DND-41 (cell line): ENCODE measurements around the gene CCNA1.

Source experiments
- ATAC-seq: fragments of 200-7000 bp; cut with Tn5 transposase; 3 replicates; pipeline ENCODE4 v1.9.1; 2021; ENCODE audit warnings: low read depth; ENCODE audit not compliant: insufficient read depth
- DNase-seq: peaks from one replicate; pipeline ENCODE4 v3.0.0-alpha.2; 2020
- H2AFZ ChIP-seq: 2 replicates; pipeline ENCODE4 v1.6.0; 2012; ENCODE audit warnings: low read depth, low read length
- H3K27ac ChIP-seq: 2 replicates; pipeline ENCODE4 v1.5.1; 2012; ENCODE audit warnings: low read length, inconsistent platforms
- H3K27me3 ChIP-seq: fragments of 200-600 bp; sonication (generic); 2 replicates; pipeline ENCODE4 v1.6.0; 2012; ENCODE audit warnings: low read length, mild to moderate bottlenecking, inconsistent platforms; ENCODE audit not compliant: insufficient read depth, poor library complexity
- H3K36me3 ChIP-seq: 2 replicates; pipeline ENCODE4 v1.5.1; 2012; ENCODE audit warnings: low read length, inconsistent platforms; ENCODE audit not compliant: insufficient read depth
- H3K4me1 ChIP-seq: 2 replicates; pipeline ENCODE4 v1.5.1; 2012; ENCODE audit warnings: mild to moderate bottlenecking, low read length; ENCODE audit not compliant: insufficient read depth
- H3K4me2 ChIP-seq: 2 replicates; pipeline ENCODE4 v1.6.0; 2012; ENCODE audit warnings: mild to moderate bottlenecking, moderate library complexity, low read length, inconsistent platforms; ENCODE audit not compliant: insufficient read depth
- H3K4me3 ChIP-seq, 2 experiments: fragments of 200-600 bp in 1 of 2; shearing (Covaris generic) in 1 of 2; 2 replicates each; pipeline ENCODE4 v1.5.1; 2012 to 2016; ENCODE audit warnings: inconsistent platforms in 2 of 2, low read length in 2 of 2, mild to moderate bottlenecking in 2 of 2, low read depth in 1 of 2, moderate library complexity in 1 of 2
- H3K79me2 ChIP-seq: 2 replicates; pipeline ENCODE4 v1.6.0; 2012; ENCODE audit warnings: low read length, inconsistent platforms; ENCODE audit not compliant: insufficient read depth
- H3K9ac ChIP-seq: 2 replicates; pipeline ENCODE4 v1.6.0; 2012; ENCODE audit warnings: low read depth, mild to moderate bottlenecking, inconsistent platforms, low read length, moderate library complexity
- H3K9me3 ChIP-seq: 2 replicates; pipeline ENCODE4 v1.5.1; 2012; ENCODE audit warnings: low read length, moderate library complexity, mild to moderate bottlenecking, inconsistent platforms; ENCODE audit not compliant: insufficient read depth, severe bottlenecking
- H4K20me1 ChIP-seq: 2 replicates; pipeline ENCODE4 v1.6.0; 2012; ENCODE audit warnings: low read length; ENCODE audit not compliant: insufficient read depth
- EZH2 ChIP-seq: IDR thresholded peaks from 3 replicates; pipeline ENCODE4 v1.6.1; 2012; ENCODE audit warnings: borderline replicate concordance, low read depth, mild to moderate bottlenecking, moderate library complexity, low read length, inconsistent platforms; ENCODE audit not compliant: severe bottlenecking
- TF ChIP-seq, protein P1 (sequence below): IDR thresholded peaks from 2 replicates; pipeline ENCODE4 v1.5.1; 2012; ENCODE audit warnings: borderline replicate concordance, low read length, moderate library complexity, mild to moderate bottlenecking; ENCODE audit not compliant: poor library complexity, severe bottlenecking; ENCODE audit errors: extremely low read depth

Gene CCNA1

DNA sequence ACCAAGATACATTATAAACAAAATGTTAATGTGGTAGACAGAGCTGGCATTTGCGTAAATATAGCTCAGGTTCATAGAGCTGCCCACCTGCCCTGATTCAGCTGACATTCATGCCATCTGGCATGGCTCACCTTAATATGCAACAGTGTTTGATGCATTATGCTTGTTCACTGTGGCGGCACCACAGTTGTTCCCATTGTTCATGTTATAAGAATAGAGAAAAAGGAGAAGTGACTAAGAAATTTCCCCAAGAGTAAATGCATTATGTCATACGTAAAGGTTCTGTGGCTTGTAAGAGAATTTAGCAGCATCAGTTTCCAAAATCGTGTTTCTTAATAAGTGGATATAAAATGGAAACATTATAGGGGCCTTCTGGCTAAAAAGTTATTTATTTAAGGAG lies 4.5 kb downstream of the CCNA1 start:
- H3K9ac ChIP-seq = no peak overlapping the region
- no peak overlapping the region for H3K27ac ChIP-seq
- TF ChIP-seq, protein P1, sequence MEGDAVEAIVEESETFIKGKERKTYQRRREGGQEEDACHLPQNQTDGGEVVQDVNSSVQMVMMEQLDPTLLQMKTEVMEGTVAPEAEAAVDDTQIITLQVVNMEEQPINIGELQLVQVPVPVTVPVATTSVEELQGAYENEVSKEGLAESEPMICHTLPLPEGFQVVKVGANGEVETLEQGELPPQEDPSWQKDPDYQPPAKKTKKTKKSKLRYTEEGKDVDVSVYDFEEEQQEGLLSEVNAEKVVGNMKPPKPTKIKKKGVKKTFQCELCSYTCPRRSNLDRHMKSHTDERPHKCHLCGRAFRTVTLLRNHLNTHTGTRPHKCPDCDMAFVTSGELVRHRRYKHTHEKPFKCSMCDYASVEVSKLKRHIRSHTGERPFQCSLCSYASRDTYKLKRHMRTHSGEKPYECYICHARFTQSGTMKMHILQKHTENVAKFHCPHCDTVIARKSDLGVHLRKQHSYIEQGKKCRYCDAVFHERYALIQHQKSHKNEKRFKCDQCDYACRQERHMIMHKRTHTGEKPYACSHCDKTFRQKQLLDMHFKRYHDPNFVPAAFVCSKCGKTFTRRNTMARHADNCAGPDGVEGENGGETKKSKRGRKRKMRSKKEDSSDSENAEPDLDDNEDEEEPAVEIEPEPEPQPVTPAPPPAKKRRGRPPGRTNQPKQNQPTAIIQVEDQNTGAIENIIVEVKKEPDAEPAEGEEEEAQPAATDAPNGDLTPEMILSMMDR = no peak
- TF ChIP-seq EZH2 = no peak
- H3K4me1 ChIP-seq = peaks cover 13% of the 10 kb centered on the region
- no peak overlapping the region for H3K4me3 ChIP-seq
- no peaks in the 10 kb centered on the region for H3K36me3 ChIP-seq
- ATAC-seq (no peak), DNase-seq (no peak)
- H2AFZ ChIP-seq = no peak overlapping the region; the same call in 1 of the 2 replicates
- no peaks in the 10 kb centered on the region for H3K27me3 ChIP-seq
- no peak overlapping the region for H3K4me2 ChIP-seq
- no peaks in the 10 kb centered on the region for H3K9me3 ChIP-seq
- no peaks in the 10 kb centered on the region for H3K79me2 ChIP-seq
- no peaks in the 10 kb centered on the region for H4K20me1 ChIP-seq

DNA sequence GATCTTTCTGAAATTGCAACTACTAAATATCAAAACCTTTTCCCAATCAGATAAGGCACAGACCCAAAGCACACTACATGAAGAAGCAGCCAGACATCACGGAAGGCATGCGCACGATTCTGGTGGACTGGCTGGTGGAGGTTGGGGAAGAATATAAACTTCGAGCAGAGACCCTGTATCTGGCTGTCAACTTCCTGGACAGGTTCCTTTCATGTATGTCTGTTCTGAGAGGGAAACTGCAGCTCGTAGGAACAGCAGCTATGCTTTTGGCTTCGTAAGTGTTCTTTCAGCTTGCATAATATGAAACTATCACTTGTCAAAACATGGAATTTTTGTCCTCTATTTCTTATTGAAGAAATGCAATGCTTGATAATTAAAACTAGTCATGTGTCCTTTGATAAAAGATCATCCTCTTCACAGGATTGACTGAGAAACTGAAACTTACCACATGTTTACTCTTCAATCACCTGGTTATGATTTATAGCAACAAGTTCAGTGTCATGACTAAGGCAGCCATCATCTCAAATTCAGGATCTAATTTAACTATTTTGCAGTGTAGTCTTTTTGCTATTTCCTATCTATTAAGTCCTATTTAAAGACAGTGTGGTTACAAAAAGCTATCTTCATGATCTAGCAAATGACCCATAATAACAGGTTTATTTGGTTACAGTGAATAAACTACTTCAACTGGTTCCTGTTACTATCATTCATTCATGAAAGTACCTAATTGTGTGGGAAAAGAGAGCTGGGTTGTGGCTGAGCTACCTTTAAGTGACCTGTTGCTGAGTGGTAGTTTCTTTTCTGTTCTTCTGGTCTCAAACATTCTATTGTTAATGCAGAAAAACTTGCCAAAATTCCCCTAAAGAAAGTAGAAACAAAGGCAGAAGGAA lies 6.5 kb downstream of the CCNA1 start:
- Histone ChIP-seq H3K4me2 (peak overlapping the region; percentile 52), H3K27me3 (no peaks in the 10 kb centered on the region), H2AFZ (peak overlapping the region; percentile 68), H3K4me1 (peaks cover 13% of the 10 kb centered on the region), H3K9me3 (no peaks in the 10 kb centered on the region), H3K36me3 (no peaks in the 10 kb centered on the region), H4K20me1 (no peaks in the 10 kb centered on the region), H3K79me2 (no peaks in the 10 kb centered on the region), H3K9ac (peak overlapping the region; percentile 8; the same call in 1 of the 2 replicates), H3K27ac (peak overlapping the region; percentile 29), H3K4me3 (peak overlapping the region in 1 of 2 experiments; percentile 17; a peak in 1 of 4 replicates)
- DNase-seq (peak; percentile 43), ATAC-seq (peak; percentile 95)
- TF ChIP-seq, protein P1 = no peak
- TF ChIP-seq EZH2 = no peak

DNA sequence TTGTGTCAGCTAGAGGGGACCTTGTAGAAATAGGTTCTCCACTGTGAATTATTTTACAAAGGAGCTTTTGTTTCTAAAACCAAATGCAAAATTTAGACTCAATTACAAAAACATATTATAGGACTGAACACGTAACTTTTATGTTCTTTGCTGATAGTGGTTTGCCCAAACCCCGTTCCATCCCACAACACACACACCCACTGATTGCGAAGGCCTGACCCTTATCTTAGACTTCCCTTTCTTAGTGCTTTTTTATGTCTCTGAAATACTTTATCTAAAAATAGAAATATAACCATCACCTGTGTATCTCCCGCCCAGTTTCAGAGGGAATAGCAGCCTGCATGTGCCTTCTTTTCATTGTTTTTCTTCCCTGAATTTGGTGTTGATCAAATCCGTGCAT lies 13.0 kb downstream of the CCNA1 start:
- ATAC-seq (no peak), DNase-seq (no peak)
- Histone ChIP-seq H3K4me1 (0 out of 2 replicates have a peak, but pooled peaks cover 5% of the 10 kb centered on the region), H3K4me2 (no peak overlapping the region), H3K9ac (no peak overlapping the region), H2AFZ (no peak overlapping the region), H3K79me2 (no peaks in the 10 kb centered on the region), H4K20me1 (no peaks in the 10 kb centered on the region), H3K4me3 (no peak overlapping the region), H3K27me3 (no peaks in the 10 kb centered on the region), H3K9me3 (no peaks in the 10 kb centered on the region), H3K36me3 (no peaks in the 10 kb centered on the region), H3K27ac (no peak overlapping the region)
- no peak for TF ChIP-seq EZH2
- TF ChIP-seq, protein P1 = no peak
